IMR-90 (cell line): ENCODE results near the gene TRAP1.

ENCODE experiments used
- CTCF ChIP-seq: conservative IDR thresholded peaks from 2 replicates; pipeline ENCODE4 v1.5.1; 2012; ENCODE audit warnings: mild to moderate bottlenecking, low read depth, low read length, improper control_type of control experiment
- POLR2A ChIP-seq: IDR thresholded peaks from 2 replicates; pipeline ENCODE4 v1.6.1; 2012; ENCODE audit warnings: mild to moderate bottlenecking, low read depth, low read length
- USF2 ChIP-seq: fragments of 150-350 bp; IDR thresholded peaks from 2 replicates; pipeline ENCODE4 v1.6.1; 2017; ENCODE audit warnings: mild to moderate bottlenecking, antibody characterized with exemption, low read length, low read depth

- TF ChIP-seq POLR2A (no peak), CTCF (no peak), USF2 (no peak)
These were observed 10.9 kb downstream of the TRAP1 start for GRCh38 chr16:3706253-3707012.
